ENCODE results near the gene MAP7. TPM values are rescaled to one million over a fixed set of nuclear protein-coding genes. Genes with fewer than 3 reads are reported as not detected.
"Not testable (repeated sequence)": the region's sequence is repeated elsewhere in the genome, so short reads cannot be mapped to it uniquely, and the experiment has no call there.

MAP7 gene
- total RNA-seq, 6 donors from 2014 or later = 18.1 to 26.6 (median 24.2) TPM

DNA sequence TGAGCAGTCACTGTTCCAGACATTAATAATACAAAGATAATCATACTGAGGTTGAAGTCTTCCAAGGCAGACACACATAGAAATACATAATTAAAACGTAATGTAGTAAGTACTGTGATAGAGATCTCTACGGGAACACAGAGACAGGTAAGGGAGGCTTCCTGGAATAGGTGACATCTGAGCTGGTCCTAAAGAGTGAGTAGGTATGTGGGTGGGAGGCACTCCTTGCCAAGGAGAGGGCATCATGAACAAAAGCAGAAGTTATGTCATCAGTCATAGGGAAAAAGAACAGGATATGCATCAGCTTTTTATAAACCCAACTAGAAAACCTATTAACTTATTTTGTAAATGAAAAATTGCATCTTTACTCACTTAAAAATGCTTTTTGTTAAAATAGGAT is 110.0 kb downstream of the MAP7 start:
- no peak overlapping the region for H3K4me3 ChIP-seq
- no peak for TF ChIP-seq POLR2A (IDR thresholded peaks at IDR 0.05)
- no peak for TF ChIP-seq EP300 (IDR thresholded peaks at IDR 0.05)
- no peak for TF ChIP-seq POLR2AphosphoS5 (IDR thresholded peaks at IDR 0.05)
- TF ChIP-seq, protein P1, sequence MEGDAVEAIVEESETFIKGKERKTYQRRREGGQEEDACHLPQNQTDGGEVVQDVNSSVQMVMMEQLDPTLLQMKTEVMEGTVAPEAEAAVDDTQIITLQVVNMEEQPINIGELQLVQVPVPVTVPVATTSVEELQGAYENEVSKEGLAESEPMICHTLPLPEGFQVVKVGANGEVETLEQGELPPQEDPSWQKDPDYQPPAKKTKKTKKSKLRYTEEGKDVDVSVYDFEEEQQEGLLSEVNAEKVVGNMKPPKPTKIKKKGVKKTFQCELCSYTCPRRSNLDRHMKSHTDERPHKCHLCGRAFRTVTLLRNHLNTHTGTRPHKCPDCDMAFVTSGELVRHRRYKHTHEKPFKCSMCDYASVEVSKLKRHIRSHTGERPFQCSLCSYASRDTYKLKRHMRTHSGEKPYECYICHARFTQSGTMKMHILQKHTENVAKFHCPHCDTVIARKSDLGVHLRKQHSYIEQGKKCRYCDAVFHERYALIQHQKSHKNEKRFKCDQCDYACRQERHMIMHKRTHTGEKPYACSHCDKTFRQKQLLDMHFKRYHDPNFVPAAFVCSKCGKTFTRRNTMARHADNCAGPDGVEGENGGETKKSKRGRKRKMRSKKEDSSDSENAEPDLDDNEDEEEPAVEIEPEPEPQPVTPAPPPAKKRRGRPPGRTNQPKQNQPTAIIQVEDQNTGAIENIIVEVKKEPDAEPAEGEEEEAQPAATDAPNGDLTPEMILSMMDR (IDR thresholded peaks at IDR 0.05) = no peak
- no peak for ATAC-seq (ENCODE audit: low FRiP score in 2 of 2)
- DNase-seq = no peak
- peaks cover 0 to 13% (median 7%) of the 10 kb centered on the region in 4 donors for H3K4me1 ChIP-seq
- no peaks in the 10 kb centered on the region for H3K9me3 ChIP-seq
- no peaks in the 10 kb centered on the region for H3K27me3 ChIP-seq
- H3K36me3 ChIP-seq = no peaks in the 10 kb centered on the region
- 73 to 80% methylated on average over 2 of the region's 2 CpGs for WGBS, 2 donors
- H3K27ac ChIP-seq = peak overlapping the region in 2 of 4 donors; percentile 24 to 52

DNA sequence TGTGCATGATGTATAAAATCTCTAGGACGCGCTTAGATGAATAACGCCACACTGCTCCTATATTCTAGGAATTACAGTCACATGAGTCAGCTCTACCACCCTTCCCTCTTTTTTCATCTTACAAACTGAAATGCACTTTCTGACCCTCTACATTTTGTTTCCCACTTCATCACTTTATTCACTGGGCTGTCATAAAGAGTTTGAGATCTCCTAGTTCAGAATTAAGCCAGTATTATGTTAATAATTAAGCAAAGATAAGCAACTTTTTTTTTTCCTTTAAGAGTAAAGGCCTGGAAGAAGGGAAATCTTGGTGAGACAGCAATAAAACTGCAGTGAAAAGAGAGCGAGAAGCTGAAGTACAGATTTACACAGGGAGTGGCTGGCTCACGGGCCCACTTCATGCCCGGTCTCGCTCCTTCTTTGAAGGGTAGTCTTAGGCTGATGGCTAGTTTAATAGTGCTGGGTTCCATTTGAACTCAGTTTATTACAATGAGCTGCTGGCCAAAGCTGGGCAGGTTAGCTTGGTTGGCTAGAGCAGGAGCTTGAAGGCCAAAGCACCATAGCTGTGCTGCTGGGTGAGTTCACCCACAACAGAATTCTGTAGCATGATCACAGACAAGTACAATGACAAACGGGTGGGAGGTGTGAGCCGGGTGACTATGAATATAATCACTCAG is 110.6 kb downstream of the MAP7 start:
- TF ChIP-seq, protein P1 (IDR thresholded peaks at IDR 0.05) = no peak
- TF ChIP-seq EP300 (IDR thresholded peaks at IDR 0.05) = no peak
- no peak for TF ChIP-seq POLR2AphosphoS5 (IDR thresholded peaks at IDR 0.05)
- no peak for TF ChIP-seq POLR2A (IDR thresholded peaks at IDR 0.05)
- no peaks in the 10 kb centered on the region for H3K27me3 ChIP-seq
- H3K4me1 ChIP-seq = peaks cover 0 to 16% (median 7%) of the 10 kb centered on the region in 4 donors
- H3K27ac ChIP-seq = peak overlapping the region in 2 of 4 donors; percentile 24 to 52
- H3K9me3 ChIP-seq = no peaks in the 10 kb centered on the region
- H3K4me3 ChIP-seq = no peak overlapping the region
- ATAC-seq (ENCODE audit: low FRiP score in 2 of 2) = peak in 1 of 2 donors; percentile 65
- peak in 1 of 2 donors; percentile 26 for DNase-seq
- no peaks in the 10 kb centered on the region for H3K36me3 ChIP-seq
- 74 to 79% methylated on average over 9 of the region's 9 CpGs for WGBS, 2 donors

DNA sequence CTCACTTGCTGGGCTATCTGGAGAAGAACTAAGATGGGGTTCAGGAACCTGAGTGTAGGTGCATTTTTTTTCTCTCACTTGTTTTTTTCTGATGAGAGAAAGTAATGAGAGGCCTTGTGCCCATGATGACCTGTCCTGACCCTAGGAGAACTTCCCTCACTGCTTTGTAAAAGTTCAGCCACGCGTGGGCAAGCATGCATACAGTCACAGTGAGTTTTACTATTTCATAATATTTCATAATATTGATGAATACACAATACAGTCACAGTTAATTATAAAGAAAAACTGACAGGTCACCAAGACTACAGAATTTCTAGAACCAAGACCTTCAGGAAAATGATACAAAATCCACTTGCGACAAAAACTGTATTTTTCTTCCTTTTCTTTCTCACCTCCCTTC is 111.8 kb downstream of the MAP7 start:
- Histone ChIP-seq H3K27me3 (no peaks in the 10 kb centered on the region), H3K36me3 (no peaks in the 10 kb centered on the region), H3K9me3 (no peaks in the 10 kb centered on the region), H3K4me1 (peaks cover 0 to 16% (median 7%) of the 10 kb centered on the region in 4 donors), H3K4me3 (no peak overlapping the region), H3K27ac (no peak overlapping the region)
- DNase-seq = no peak
- no peak for TF ChIP-seq POLR2A (IDR thresholded peaks at IDR 0.05)
- WGBS, 2 donors = 48 to 61% methylated on average over 3 of the region's 3 CpGs
- no peak for ATAC-seq (ENCODE audit: low FRiP score in 2 of 2)

DNA sequence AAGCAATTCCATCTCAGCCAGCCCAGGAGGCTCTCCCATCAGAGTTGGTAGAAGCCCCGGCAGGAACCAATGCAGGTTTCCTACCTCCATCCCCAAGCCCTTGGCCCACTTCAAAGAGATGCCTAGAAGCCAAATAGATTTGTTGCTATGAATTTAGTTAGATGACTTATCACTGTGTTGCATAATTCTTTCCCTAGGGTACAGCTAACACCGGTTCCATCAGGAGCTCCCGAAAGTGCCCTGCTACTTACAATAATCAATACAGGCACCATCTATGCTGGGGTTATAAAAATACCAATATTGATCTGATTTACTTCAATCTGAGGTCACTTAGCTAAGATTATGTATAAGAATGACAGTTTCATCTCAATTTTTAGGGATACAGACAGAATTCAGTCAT is 113.0 kb downstream of the MAP7 start:
- DNase-seq (no peak), ATAC-seq (ENCODE audit: low FRiP score in 2 of 2) (no peak)
- no peak for TF ChIP-seq EP300 (IDR thresholded peaks at IDR 0.05)
- TF ChIP-seq, protein P1 (IDR thresholded peaks at IDR 0.05) = no peak
- no peaks in the 10 kb centered on the region for H3K27me3 ChIP-seq
- H3K4me3 ChIP-seq = no peak overlapping the region
- 91 to 94% methylated on average over 3 of the region's 3 CpGs for WGBS, 2 donors
- H3K9me3 ChIP-seq = no peaks in the 10 kb centered on the region
- no peak overlapping the region for H3K27ac ChIP-seq
- peaks cover 0 to 16% (median 7%) of the 10 kb centered on the region in 4 donors for H3K4me1 ChIP-seq
- H3K36me3 ChIP-seq = no peaks in the 10 kb centered on the region

- 69 to 86% methylated on average over 2 of the region's 2 CpGs for WGBS, 2 donors
- H3K4me1 ChIP-seq = peaks cover 0 to 15% (median 5%) of the 10 kb centered on the region in 4 donors
- ATAC-seq (ENCODE audit: low FRiP score in 2 of 2) = no peak
- H3K27me3 ChIP-seq = no peaks in the 10 kb centered on the region
- TF ChIP-seq POLR2A (IDR thresholded peaks at IDR 0.05) = no peak
- no peak for TF ChIP-seq EP300 (IDR thresholded peaks at IDR 0.05)
- TF ChIP-seq POLR2AphosphoS5 (IDR thresholded peaks at IDR 0.05) = no peak
- TF ChIP-seq, protein P1 (IDR thresholded peaks at IDR 0.05) = no peak
- H3K36me3 ChIP-seq = no peaks in the 10 kb centered on the region
- no peaks in the 10 kb centered on the region for H3K9me3 ChIP-seq
- no peak overlapping the region for H3K27ac ChIP-seq
- no peak for DNase-seq
- no peak overlapping the region for H3K4me3 ChIP-seq
Observed at GRCh38 chr6:136435101-136435500, 115.1 kb downstream of the MAP7 start.

DNA sequence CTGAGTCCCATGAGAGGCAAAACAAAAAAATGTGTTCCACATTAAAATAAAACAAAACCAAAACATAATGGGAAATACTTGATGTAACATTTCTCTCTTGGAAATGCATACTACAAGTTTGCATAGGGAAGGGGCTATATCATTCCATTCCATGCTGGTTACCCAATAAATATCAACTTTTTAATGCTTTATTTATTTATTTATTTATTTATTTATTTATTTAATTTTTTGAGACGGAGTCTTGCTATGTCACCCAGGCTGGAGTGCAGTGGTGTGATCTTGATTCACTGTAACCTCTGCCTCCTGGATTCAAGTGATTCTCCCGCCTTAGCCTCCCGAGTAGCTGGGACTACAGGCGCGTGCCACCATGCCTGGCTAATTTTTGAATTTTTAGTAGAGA is 118.9 kb downstream of the MAP7 start:
- H3K36me3 ChIP-seq; DNase-seq; H3K4me3 ChIP-seq; ATAC-seq (ENCODE audit: low FRiP score in 2 of 2); H3K4me1 ChIP-seq; H3K27me3 ChIP-seq; H3K9me3 ChIP-seq; H3K27ac ChIP-seq: not testable (repeated sequence)
- 97 to 99% methylated on average over 5 of the region's 5 CpGs for WGBS, 2 donors
